Body of pancreas (tissue), 4 donors: ENCODE data around the gene OR10P1.

Experiments used
- POLR2A ChIP-seq, 3 donors: fragments of 450-650 bp; IDR thresholded peaks; one replicate each; pipeline ENCODE4 v1.6.1; 2016; ENCODE audit warnings: antibody characterized with exemption in 3 of 3, mild to moderate bottlenecking in 2 of 3
- TF ChIP-seq, protein P1 (sequence below), 7 experiments: fragments of 450-650 bp in 4 of 7; fragments of 200-600 bp in 3 of 7; sonication (generic) in 3 of 7; IDR thresholded peaks; one replicate each; pipeline ENCODE4 v1.5.1; 2016 to 2019; ENCODE audit warnings: antibody characterized with exemption in 7 of 7

GRCh38 chr12:55637467-55637866 is 775 bp downstream of the OR10P1 start:
- no peak for TF ChIP-seq POLR2A (IDR thresholded peaks at IDR 0.05)
- TF ChIP-seq, protein P1, sequence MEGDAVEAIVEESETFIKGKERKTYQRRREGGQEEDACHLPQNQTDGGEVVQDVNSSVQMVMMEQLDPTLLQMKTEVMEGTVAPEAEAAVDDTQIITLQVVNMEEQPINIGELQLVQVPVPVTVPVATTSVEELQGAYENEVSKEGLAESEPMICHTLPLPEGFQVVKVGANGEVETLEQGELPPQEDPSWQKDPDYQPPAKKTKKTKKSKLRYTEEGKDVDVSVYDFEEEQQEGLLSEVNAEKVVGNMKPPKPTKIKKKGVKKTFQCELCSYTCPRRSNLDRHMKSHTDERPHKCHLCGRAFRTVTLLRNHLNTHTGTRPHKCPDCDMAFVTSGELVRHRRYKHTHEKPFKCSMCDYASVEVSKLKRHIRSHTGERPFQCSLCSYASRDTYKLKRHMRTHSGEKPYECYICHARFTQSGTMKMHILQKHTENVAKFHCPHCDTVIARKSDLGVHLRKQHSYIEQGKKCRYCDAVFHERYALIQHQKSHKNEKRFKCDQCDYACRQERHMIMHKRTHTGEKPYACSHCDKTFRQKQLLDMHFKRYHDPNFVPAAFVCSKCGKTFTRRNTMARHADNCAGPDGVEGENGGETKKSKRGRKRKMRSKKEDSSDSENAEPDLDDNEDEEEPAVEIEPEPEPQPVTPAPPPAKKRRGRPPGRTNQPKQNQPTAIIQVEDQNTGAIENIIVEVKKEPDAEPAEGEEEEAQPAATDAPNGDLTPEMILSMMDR (IDR thresholded peaks at IDR 0.05): no peak
